Naive thymus-derived CD4-positive, alpha-beta T cell (primary cell): ENCODE measurements around the gene EIF4G3. TPM values are rescaled to one million over a fixed set of nuclear protein-coding genes. Genes with fewer than 3 reads are reported as not detected.
"Not testable (repeated sequence)": the region's sequence is repeated elsewhere in the genome, so short reads cannot be mapped to it uniquely, and the experiment has no call there.

ENCODE experiments used
- ATAC-seq: fragments of 150-1000 bp; cut with Tn5 transposase; 2 replicates; pipeline ENCODE4 v1.10.0; 2021; ENCODE audit warnings: mild to moderate bottlenecking, moderate library complexity
- CTCF ChIA-PET: fragments of 350-600 bp; sonication (Branson Sonifier 250); formaldehyde crosslinking; loops from one replicate; lab custom pipeline; 2021; ENCODE audit warnings: antibody characterized with exemption; lab: Charles Lee
- POLR2A ChIA-PET: fragments of 350-600 bp; sonication (Branson Sonifier 250); formaldehyde crosslinking; loops from one replicate; lab custom pipeline; 2021; ENCODE audit warnings: antibody characterized with exemption, inconsistent platforms; lab: Charles Lee
- DNase-seq, 9 donors: peaks; one replicate each; pipeline versions ENCODE4 v3.0.0 to v3.0.0-alpha.2; 2020 to 2022; ENCODE audit warnings: mixed read lengths in 1 of 9
- H3K27ac ChIP-seq: one replicate; pipeline ENCODE4 v1.7.0; 2013; ENCODE audit warnings: mild to moderate bottlenecking, low read depth, low read length, moderate library complexity
- H3K27me3 ChIP-seq, 2 donors: one replicate each; pipeline ENCODE4 v1.7.0; 2013; ENCODE audit warnings: low read length in 2 of 2, mild to moderate bottlenecking in 2 of 2, moderate library complexity in 2 of 2; ENCODE audit not compliant: control insufficient read depth in 2 of 2, insufficient read depth in 2 of 2
- H3K36me3 ChIP-seq, 3 experiments: 1 replicate in 2 of 3; 2 replicates in 1 of 3; pipeline ENCODE4 v1.7.0; 2013; ENCODE audit warnings: low read length in 3 of 3, mild to moderate bottlenecking in 3 of 3, moderate library complexity in 1 of 3; ENCODE audit not compliant: insufficient read depth in 3 of 3, control insufficient read depth in 2 of 3
- H3K4me1 ChIP-seq, 2 donors: one replicate each; pipeline ENCODE4 v1.7.0; 2013; ENCODE audit warnings: low read length in 2 of 2, mild to moderate bottlenecking in 2 of 2, moderate library complexity in 1 of 2; ENCODE audit not compliant: control insufficient read depth in 2 of 2, insufficient read depth in 2 of 2
- H3K4me3 ChIP-seq: 2 replicates; pipeline ENCODE4 v1.7.0; 2013; ENCODE audit warnings: mild to moderate bottlenecking, low read length
- H3K9me3 ChIP-seq, 3 experiments: 1 replicate in 2 of 3; 2 replicates in 1 of 3; pipeline ENCODE4 v1.7.0; 2013; ENCODE audit warnings: low read length in 3 of 3; ENCODE audit not compliant: control insufficient read depth in 2 of 3
- H3K27ac Mint-ChIP-seq, 9 donors: one replicate each; pipeline ENCODE4 v1.8.0; 2020 to 2022; ENCODE audit warnings: mixed read lengths in 9 of 9, mild to moderate bottlenecking in 8 of 9, moderate library complexity in 5 of 9, inconsistent platforms in 2 of 9
- H3K27me3 Mint-ChIP-seq, 5 donors: one replicate each; pipeline ENCODE4 v1.8.0; 2021 to 2022; ENCODE audit warnings: mixed read lengths in 5 of 5, mild to moderate bottlenecking in 1 of 5
- H3K36me3 Mint-ChIP-seq, 5 donors: one replicate each; pipeline ENCODE4 v1.8.0; 2020 to 2022; ENCODE audit warnings: mixed read lengths in 5 of 5, mild to moderate bottlenecking in 3 of 5, inconsistent platforms in 1 of 5
- H3K4me1 Mint-ChIP-seq, 7 donors: one replicate each; pipeline ENCODE4 v1.8.0; 2020 to 2022; ENCODE audit warnings: mixed read lengths in 7 of 7, mild to moderate bottlenecking in 3 of 7, inconsistent platforms in 1 of 7
- H3K4me3 Mint-ChIP-seq, 10 donors: one replicate each; pipeline ENCODE4 v1.8.0; 2020 to 2022; ENCODE audit warnings: mild to moderate bottlenecking in 10 of 10, mixed read lengths in 10 of 10, moderate library complexity in 6 of 10, inconsistent platforms in 2 of 10
- H3K9me3 Mint-ChIP-seq, 11 donors: one replicate each; pipeline ENCODE4 v1.8.0; 2020 to 2022; ENCODE audit warnings: mixed read lengths in 11 of 11, mild to moderate bottlenecking in 4 of 11, inconsistent platforms in 1 of 11, moderate library complexity in 1 of 11
- intact Hi-C, 2 donors: fragments of 100-400 bp; cut with micrococcal nuclease; formaldehyde crosslinking; loops; one replicate each; pipeline ENCODE4 v1.15.1; 2023
- polyA plus RNA-seq, 2 donors: library from polyadenylated mRNA; unstranded; fragments of 300-500 nt; fragmentation: Illumina TruSeq; gene quantifications; one replicate each; pipeline ENCODE4 v1.2.3, GENCODE V29; 2021
- total RNA-seq, 6 experiments: library from RNA in 5 of 6; stranded (reverse) in 5 of 6; gene quantifications; 1 replicate in 5 of 6; 2 replicates in 1 of 6; pipeline ENCODE4 v1.2.3 and lab custom pipeline; 2021 to 2026

EIF4G3 gene
- total and polyA plus RNA-seq, 7 experiments from 2014 or later, result 3.3 to 46.3 (median 16.4) TPM

DNA sequence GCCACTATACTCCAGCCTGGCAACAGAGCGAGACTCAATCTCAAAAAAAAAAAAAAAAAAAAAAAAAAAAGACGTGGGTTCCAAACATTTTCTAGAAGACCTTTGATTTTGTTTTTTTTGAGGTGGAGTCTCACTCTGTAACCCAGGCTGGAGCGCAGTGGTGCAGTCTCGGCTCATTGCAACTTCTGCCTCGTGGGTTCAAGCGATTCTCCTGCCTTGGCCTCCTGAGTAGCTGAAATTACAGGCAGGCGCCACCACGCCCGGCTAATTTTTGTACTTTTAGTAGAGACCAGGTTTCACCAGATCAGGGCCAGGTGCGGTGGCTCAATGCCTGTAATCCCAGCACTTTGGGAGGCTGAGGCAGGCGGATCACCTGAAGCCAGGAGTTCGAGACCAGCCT is 3.6 kb downstream of the EIF4G3 start:
- H3K27me3 Mint-ChIP-seq, H3K9me3 ChIP-seq, H3K36me3 ChIP-seq, POLR2A ChIA-PET, CTCF ChIA-PET, ATAC-seq, DNase-seq, H3K27ac Mint-ChIP-seq, H3K4me3 Mint-ChIP-seq, H3K27me3 ChIP-seq, H3K27ac ChIP-seq, H3K9me3 Mint-ChIP-seq, H3K4me3 ChIP-seq, H3K4me1 ChIP-seq: not testable (repeated sequence)
- Mint-ChIP-seq H3K36me3 (peaks cover 0 to 20% (median 3%) of the 10 kb centered on the region in 5 donors), H3K4me1 (peaks cover 11 to 33% (median 23%) of the 10 kb centered on the region in 7 donors)
- intact Hi-C loops, result loop anchor here (10.0 kb wide), 2 partner anchors 238 to 988 kb away; partner anchors contain the start of genes PLA2G2C (in 1 of the 2) and UBXN10 (in 1 of the 2)

DNA sequence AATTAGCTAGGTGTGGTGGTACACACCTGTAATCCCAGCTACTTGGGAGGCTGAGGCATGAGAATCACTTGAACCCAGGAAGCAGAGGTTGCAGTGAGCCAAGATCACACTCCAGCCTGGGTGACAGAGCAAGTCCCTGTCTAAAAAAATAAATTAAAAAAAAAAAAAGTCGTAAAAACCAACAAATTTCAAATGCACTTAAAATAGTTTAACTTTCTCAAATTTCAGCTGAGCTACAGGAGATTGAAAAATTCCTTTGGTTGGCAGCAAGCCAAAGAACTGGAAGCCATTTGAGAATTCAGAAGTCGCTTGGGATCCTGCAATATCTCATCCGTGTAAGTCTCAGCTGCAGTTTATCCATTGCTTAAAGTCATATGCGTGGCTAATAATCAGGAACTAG is 5.9 kb downstream of the EIF4G3 start:
- not testable (repeated sequence) for H3K9me3 Mint-ChIP-seq, ATAC-seq
- POLR2A ChIA-PET, result interaction anchor here (1.0 kb wide), 1 partner anchor 386 kb away, joined by 3 read pairs; no protein-coding TSS in a partner anchor

DNA sequence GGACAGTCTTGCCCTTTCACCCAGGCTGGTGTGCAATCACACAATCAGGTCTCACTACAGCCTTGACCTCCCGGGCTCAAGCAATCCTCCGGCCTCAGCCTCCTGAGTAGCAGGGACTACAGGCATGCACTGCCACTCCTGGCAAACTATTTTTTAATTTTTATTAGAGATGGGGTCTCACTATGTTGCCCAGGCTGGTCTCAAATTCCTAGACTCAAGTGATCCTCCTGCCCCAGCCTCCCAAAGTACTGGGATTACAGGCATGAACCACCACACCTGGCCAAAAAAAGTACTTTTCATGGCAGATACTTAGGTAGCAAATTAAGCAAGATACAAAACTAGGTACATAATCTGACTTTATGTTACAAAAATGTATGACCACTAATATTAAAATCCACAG is 8.3 kb downstream of the EIF4G3 start:
- H3K27me3 Mint-ChIP-seq, result no peaks in the 10 kb centered on the region
- Histone ChIP-seq H3K4me3 (no peak overlapping the region), H3K27ac (no peak overlapping the region), H3K27me3 (no peaks in the 10 kb centered on the region), H3K36me3 (no peaks in the 10 kb centered on the region), H3K4me1 (no peaks in the 10 kb centered on the region), H3K9me3 (no peaks in the 10 kb centered on the region)
- ATAC-seq (no peak), DNase-seq (no peak)
- H3K27ac Mint-ChIP-seq, result no peak overlapping the region
- H3K4me1 Mint-ChIP-seq, result peaks cover 0 to 26% (median 4%) of the 10 kb centered on the region in 7 donors
- H3K36me3 Mint-ChIP-seq, result peaks cover 5 to 29% (median 22%) of the 10 kb centered on the region in 5 donors
- POLR2A ChIA-PET, result no interaction called here
- intact Hi-C loops, result no loop called here
- H3K9me3 Mint-ChIP-seq, result peaks cover 0 to 2% (median 0%) of the 10 kb centered on the region in 11 donors
- CTCF ChIA-PET, result no interaction called here
- H3K4me3 Mint-ChIP-seq, result no peak overlapping the region

More for the DNA sequence above, 5.9 kb downstream of the EIF4G3 start:
- peaks cover 12 to 32% (median 19%) of the 10 kb centered on the region in 7 donors for H3K4me1 Mint-ChIP-seq
- not testable (repeated sequence) for H3K27ac ChIP-seq, H3K27me3 ChIP-seq, DNase-seq, H3K9me3 ChIP-seq, H3K4me3 ChIP-seq, H3K36me3 ChIP-seq, H3K27me3 Mint-ChIP-seq, H3K4me3 Mint-ChIP-seq, H3K27ac Mint-ChIP-seq, H3K4me1 ChIP-seq
- intact Hi-C loops, result loop anchor here (10.0 kb wide), 2 partner anchors 236 to 986 kb away; partner anchors contain the start of genes PLA2G2C (in 1 of the 2) and UBXN10 (in 1 of the 2)
- peaks cover 5 to 25% (median 9%) of the 10 kb centered on the region in 5 donors for H3K36me3 Mint-ChIP-seq
- CTCF ChIA-PET, result interaction anchor here (0.7 kb wide), 1 partner anchor 1252 kb away, joined by 3 read pairs; no protein-coding TSS in a partner anchor

DNA sequence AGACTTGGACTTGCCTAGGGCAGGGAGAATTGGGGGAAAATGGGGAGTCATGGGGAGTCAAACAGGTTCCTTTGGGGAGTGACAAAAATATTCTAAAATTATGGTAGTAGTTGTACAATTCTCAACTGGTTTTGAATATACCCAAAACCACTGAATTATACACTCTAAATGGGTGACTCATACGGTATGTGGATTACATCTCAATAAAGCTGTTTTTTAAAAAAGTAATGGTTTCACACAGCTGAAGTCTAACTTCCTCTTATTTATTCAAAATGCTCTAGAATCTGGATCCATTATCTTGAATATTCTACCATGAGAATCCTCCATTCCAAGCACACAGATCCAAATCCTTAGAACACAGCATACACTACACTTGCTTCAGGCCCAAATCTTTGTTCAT is 11.1 kb downstream of the EIF4G3 start:
- Mint-ChIP-seq H3K9me3 (peaks cover 0 to 2% (median 0%) of the 10 kb centered on the region in 11 donors), H3K27me3 (no peaks in the 10 kb centered on the region), H3K27ac (peak overlapping the region in 1 of 9 donors; percentile 43), H3K36me3 (peaks cover 5 to 32% (median 29%) of the 10 kb centered on the region in 5 donors), H3K4me3 (no peak overlapping the region), H3K4me1 (peaks cover 0 to 13% (median under 1%) of the 10 kb centered on the region in 7 donors)
- H3K27ac ChIP-seq, result no peak overlapping the region
- peaks cover 0 to 4% (median 0%) of the 10 kb centered on the region in 3 experiments for H3K36me3 ChIP-seq
- ChIA-PET POLR2A (no interaction called here), CTCF (no interaction called here)
- no peaks in the 10 kb centered on the region for H3K4me1 ChIP-seq
- H3K27me3 ChIP-seq, result no peaks in the 10 kb centered on the region
- DNase-seq (no peak), ATAC-seq (peak; percentile 63)
- intact Hi-C loops, result no loop called here
- H3K4me3 ChIP-seq, result no peak overlapping the region
- no peaks in the 10 kb centered on the region for H3K9me3 ChIP-seq

DNA sequence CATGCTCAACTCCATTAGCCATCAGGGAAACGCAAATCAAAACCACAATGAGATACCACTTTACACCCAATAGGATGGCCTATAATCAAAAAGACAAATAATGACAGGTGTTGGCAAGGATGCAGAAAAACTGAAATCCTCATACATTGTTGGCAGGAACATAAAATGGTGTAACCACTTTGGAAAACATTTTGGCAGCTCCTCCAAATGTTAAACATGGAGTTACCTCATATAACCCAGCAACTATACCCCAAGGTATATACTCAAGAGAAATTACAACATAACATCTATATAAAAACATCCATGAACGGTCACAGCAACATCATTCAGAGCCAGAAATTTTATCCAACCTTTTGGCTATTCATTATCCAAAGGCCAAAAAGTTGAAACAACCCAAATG is 11.6 kb downstream of the EIF4G3 start:
- DNase-seq (no peak), ATAC-seq (no peak)
- POLR2A ChIA-PET, result no interaction called here
- Mint-ChIP-seq H3K36me3 (peaks cover 9 to 37% (median 28%) of the 10 kb centered on the region in 5 donors), H3K27ac (peak overlapping the region in 1 of 9 donors; percentile 48), H3K27me3 (no peaks in the 10 kb centered on the region), H3K4me3 (no peak overlapping the region), H3K4me1 (peaks cover 0 to 13% (median 4%) of the 10 kb centered on the region in 7 donors), H3K9me3 (peaks cover 0 to 2% (median 0%) of the 10 kb centered on the region in 11 donors)
- H3K4me3 ChIP-seq, result no peak overlapping the region
- intact Hi-C loops, result no loop called here
- peaks cover 0 to 4% (median 0%) of the 10 kb centered on the region in 3 experiments for H3K36me3 ChIP-seq
- no peaks in the 10 kb centered on the region for H3K9me3 ChIP-seq
- no peak overlapping the region for H3K27ac ChIP-seq
- CTCF ChIA-PET, result no interaction called here
- H3K27me3 ChIP-seq, result no peaks in the 10 kb centered on the region
- no peaks in the 10 kb centered on the region for H3K4me1 ChIP-seq

DNA sequence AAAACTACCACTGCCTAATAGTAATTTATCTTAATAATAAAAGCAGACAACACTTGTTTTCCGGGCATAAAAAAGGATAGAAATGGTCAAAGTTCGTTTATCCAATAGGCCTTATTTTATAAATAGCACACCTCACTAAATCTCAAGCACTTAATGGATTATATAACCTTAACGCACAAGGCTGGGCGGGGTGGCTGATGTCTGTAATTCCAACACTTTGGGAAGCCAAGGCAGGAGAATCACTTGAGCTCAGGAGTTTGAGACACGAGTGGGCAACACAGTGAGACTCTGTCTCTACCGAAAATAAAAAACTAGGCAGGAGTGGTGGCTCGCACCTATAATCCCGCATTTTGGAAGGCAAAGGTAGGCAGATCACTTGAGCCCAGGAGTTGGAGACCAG is 12.4 kb downstream of the EIF4G3 start:
- no peak overlapping the region for H3K27ac Mint-ChIP-seq
- intact Hi-C loops, result no loop called here
- CTCF ChIA-PET, result no interaction called here
- peaks cover 0 to 4% (median 0%) of the 10 kb centered on the region in 3 experiments for H3K36me3 ChIP-seq
- no peaks in the 10 kb centered on the region for H3K9me3 ChIP-seq
- no peaks in the 10 kb centered on the region for H3K27me3 Mint-ChIP-seq
- no peaks in the 10 kb centered on the region for H3K27me3 ChIP-seq
- peaks cover 9 to 35% (median 26%) of the 10 kb centered on the region in 5 donors for H3K36me3 Mint-ChIP-seq
- H3K4me3 Mint-ChIP-seq, result no peak overlapping the region
- no peak overlapping the region for H3K4me3 ChIP-seq
- DNase-seq (no peak), ATAC-seq (no peak)
- H3K4me1 ChIP-seq, result no peaks in the 10 kb centered on the region
- peaks cover 0 to 2% (median 0%) of the 10 kb centered on the region in 11 donors for H3K9me3 Mint-ChIP-seq
- H3K4me1 Mint-ChIP-seq, result peaks cover 0 to 13% (median 4%) of the 10 kb centered on the region in 7 donors
- no peak overlapping the region for H3K27ac ChIP-seq
- POLR2A ChIA-PET, result no interaction called here
